Keratinocyte (primary cell): ENCODE data around the gene PLA2G2F.

Experiments
- EZH2 ChIP-seq: IDR thresholded peaks from one replicate; pipeline ENCODE4 v1.6.1; 2012; ENCODE audit warnings: inconsistent platforms, mild to moderate bottlenecking, low read length, moderate library complexity
- TF ChIP-seq, protein P1 (sequence below), 3 experiments: IDR thresholded peaks in 1 of 3; conservative IDR thresholded peaks in 1 of 3; optimal IDR thresholded peaks in 1 of 3; 2 replicates in 2 of 3; 3 replicates in 1 of 3; pipeline versions ENCODE3 to v1.5.1; 2011; ENCODE audit warnings: low read length in 3 of 3, mild to moderate bottlenecking in 3 of 3, moderate library complexity in 2 of 3, control low read depth in 1 of 3, inconsistent platforms in 1 of 3; ENCODE audit not compliant: insufficient read depth in 2 of 3; ENCODE audit errors: extremely low read depth in 1 of 3

GRCh38 chr1:20109223-20109856 lies 29.8 kb upstream of the PLA2G2F start:
- TF ChIP-seq, protein P1, sequence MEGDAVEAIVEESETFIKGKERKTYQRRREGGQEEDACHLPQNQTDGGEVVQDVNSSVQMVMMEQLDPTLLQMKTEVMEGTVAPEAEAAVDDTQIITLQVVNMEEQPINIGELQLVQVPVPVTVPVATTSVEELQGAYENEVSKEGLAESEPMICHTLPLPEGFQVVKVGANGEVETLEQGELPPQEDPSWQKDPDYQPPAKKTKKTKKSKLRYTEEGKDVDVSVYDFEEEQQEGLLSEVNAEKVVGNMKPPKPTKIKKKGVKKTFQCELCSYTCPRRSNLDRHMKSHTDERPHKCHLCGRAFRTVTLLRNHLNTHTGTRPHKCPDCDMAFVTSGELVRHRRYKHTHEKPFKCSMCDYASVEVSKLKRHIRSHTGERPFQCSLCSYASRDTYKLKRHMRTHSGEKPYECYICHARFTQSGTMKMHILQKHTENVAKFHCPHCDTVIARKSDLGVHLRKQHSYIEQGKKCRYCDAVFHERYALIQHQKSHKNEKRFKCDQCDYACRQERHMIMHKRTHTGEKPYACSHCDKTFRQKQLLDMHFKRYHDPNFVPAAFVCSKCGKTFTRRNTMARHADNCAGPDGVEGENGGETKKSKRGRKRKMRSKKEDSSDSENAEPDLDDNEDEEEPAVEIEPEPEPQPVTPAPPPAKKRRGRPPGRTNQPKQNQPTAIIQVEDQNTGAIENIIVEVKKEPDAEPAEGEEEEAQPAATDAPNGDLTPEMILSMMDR (optimal IDR thresholded peaks at IDR 0.05 in 1 of 3, IDR thresholded peaks at IDR 0.05 in 1 of 3, conservative IDR thresholded peaks at IDR 0.05 in 1 of 3; ENCODE audit: extremely low read depth in 1 of 3, insufficient read depth in 2 of 3, low read length in 3 of 3) = peak in 2 of 3 experiments; percentile 13 to 36
- TF ChIP-seq EZH2 = no peak
